ENCODE measurements around the gene TMEM51. TPM values are rescaled to one million over a fixed set of nuclear protein-coding genes. Genes with fewer than 3 reads are reported as not detected.

The TMEM51 gene
- total and polyA plus RNA-seq, 2 of the 13 experiments (the other 11 are each of a cell fraction or from before 2014, with no cell fraction given): 12.2 to 22.3 TPM

GRCh38 chr1:15256584-15256983 lies 103.0 kb downstream of the TMEM51 start:
- ATAC-seq: no peak
- intact Hi-C loops (cut with micrococcal nuclease; ENCODE audit: unreplicated experiment) (no loop called here), in situ Hi-C loops (cut with HindIII; ENCODE audit: extremely low pct_ligation_motif_present, low pct_unique_long_range_greater_than_20kb) (no loop called here)
- POLR2A ChIA-PET: no interaction called here
- 10% methylated on average over 3 of the region's 3 CpGs for WGBS (ENCODE audit: low lambda C conversion rate)
- H3K36me3 ChIP-seq (replicated peaks in 1 of 2; ENCODE audit: control insufficient read depth in 1 of 2, insufficient read depth in 2 of 2, low read length in 2 of 2): no peaks in the 10 kb centered on the region
- no peak overlapping the region for H3K4me3 ChIP-seq (replicated peaks in 1 of 3; ENCODE audit: insufficient read depth in 1 of 3, low read depth in 2 of 3, low read length in 3 of 3)
- H2AFZ ChIP-seq (ENCODE audit: low read length): no peak overlapping the region
- TF ChIP-seq MTA1 (CRISPR knock-in tag; IDR thresholded peaks at IDR 0.05; ENCODE audit: borderline replicate concordance): no peak
- TF ChIP-seq HMG20B (CRISPR knock-in tag; conservative IDR thresholded peaks at IDR 0.05): no peak
- TF ChIP-seq SMARCC2 (IDR thresholded peaks at IDR 0.05): no peak
- TF ChIP-seq, protein P1, sequence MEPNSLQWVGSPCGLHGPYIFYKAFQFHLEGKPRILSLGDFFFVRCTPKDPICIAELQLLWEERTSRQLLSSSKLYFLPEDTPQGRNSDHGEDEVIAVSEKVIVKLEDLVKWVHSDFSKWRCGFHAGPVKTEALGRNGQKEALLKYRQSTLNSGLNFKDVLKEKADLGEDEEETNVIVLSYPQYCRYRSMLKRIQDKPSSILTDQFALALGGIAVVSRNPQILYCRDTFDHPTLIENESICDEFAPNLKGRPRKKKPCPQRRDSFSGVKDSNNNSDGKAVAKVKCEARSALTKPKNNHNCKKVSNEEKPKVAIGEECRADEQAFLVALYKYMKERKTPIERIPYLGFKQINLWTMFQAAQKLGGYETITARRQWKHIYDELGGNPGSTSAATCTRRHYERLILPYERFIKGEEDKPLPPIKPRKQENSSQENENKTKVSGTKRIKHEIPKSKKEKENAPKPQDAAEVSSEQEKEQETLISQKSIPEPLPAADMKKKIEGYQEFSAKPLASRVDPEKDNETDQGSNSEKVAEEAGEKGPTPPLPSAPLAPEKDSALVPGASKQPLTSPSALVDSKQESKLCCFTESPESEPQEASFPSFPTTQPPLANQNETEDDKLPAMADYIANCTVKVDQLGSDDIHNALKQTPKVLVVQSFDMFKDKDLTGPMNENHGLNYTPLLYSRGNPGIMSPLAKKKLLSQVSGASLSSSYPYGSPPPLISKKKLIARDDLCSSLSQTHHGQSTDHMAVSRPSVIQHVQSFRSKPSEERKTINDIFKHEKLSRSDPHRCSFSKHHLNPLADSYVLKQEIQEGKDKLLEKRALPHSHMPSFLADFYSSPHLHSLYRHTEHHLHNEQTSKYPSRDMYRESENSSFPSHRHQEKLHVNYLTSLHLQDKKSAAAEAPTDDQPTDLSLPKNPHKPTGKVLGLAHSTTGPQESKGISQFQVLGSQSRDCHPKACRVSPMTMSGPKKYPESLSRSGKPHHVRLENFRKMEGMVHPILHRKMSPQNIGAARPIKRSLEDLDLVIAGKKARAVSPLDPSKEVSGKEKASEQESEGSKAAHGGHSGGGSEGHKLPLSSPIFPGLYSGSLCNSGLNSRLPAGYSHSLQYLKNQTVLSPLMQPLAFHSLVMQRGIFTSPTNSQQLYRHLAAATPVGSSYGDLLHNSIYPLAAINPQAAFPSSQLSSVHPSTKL (CRISPR knock-in tag; IDR thresholded peaks at IDR 0.05): no peak
- H3K4me2 ChIP-seq (ENCODE audit: low read depth, low read length): no peak overlapping the region
- H3K4me1 ChIP-seq (ENCODE audit: insufficient read depth, low read length): peaks cover 25% of the 10 kb centered on the region
- H3K9me3 ChIP-seq (ENCODE audit: low read length): no peaks in the 10 kb centered on the region
- H3K9ac ChIP-seq (ENCODE audit: insufficient read depth, low read depth, low read length): no peak overlapping the region
- peaks cover 0 to 28% of the 10 kb centered on the region in 2 experiments; a peak in 3 of 5 replicates for H3K27me3 ChIP-seq (ENCODE audit: control insufficient read depth in 1 of 2, insufficient read depth in 2 of 2, low read length in 2 of 2)
- FAIRE-seq: no peak
- no peaks in the 10 kb centered on the region for H4K20me1 ChIP-seq (ENCODE audit: insufficient read depth, low read length)
- CTCF ChIA-PET (ENCODE audit: low intra/inter-chr PET ratio, low total read pairs): no interaction called here
- no TSS peak for BruUV-seq (replicated peaks)
- DNase-seq (ENCODE audit: low spot score): no peak
- no peaks in the 10 kb centered on the region for H3K79me2 ChIP-seq (ENCODE audit: insufficient read depth, low read length)
- no peak overlapping the region for H3K27ac ChIP-seq (ENCODE audit: extremely low read length, insufficient read depth, low read length)

- in situ Hi-C loops (cut with HindIII; ENCODE audit: extremely low pct_ligation_motif_present, low pct_unique_long_range_greater_than_20kb): no loop called here
- ATAC-seq (no peak), DNase-seq (ENCODE audit: low spot score) (no peak), FAIRE-seq (no peak)
- intact Hi-C loops (cut with micrococcal nuclease; ENCODE audit: unreplicated experiment): no loop called here
- Histone ChIP-seq H3K4me1 (ENCODE audit: insufficient read depth, low read length) (peaks cover 30% of the 10 kb centered on the region), H3K27me3 (ENCODE audit: control insufficient read depth in 1 of 2, insufficient read depth in 2 of 2, low read length in 2 of 2) (peaks cover 0 to 20% of the 10 kb centered on the region in 2 experiments; a peak in 3 of 5 replicates), H3K9ac (ENCODE audit: insufficient read depth, low read depth, low read length) (no peak overlapping the region), H3K36me3 (replicated peaks in 1 of 2; ENCODE audit: control insufficient read depth in 1 of 2, insufficient read depth in 2 of 2, low read length in 2 of 2) (no peaks in the 10 kb centered on the region), H3K4me2 (ENCODE audit: low read depth, low read length) (no peak overlapping the region), H2AFZ (ENCODE audit: low read length) (no peak overlapping the region), H3K27ac (ENCODE audit: extremely low read length, insufficient read depth, low read length) (no peak overlapping the region), H4K20me1 (ENCODE audit: insufficient read depth, low read length) (no peaks in the 10 kb centered on the region), H3K4me3 (replicated peaks in 1 of 3; ENCODE audit: insufficient read depth in 1 of 3, low read depth in 2 of 3, low read length in 3 of 3) (no peak overlapping the region), H3K79me2 (ENCODE audit: insufficient read depth, low read length) (no peaks in the 10 kb centered on the region), H3K9me3 (ENCODE audit: low read length) (no peaks in the 10 kb centered on the region)
- no TSS peak for BruUV-seq (replicated peaks)
- POLR2A ChIA-PET: no interaction called here
- CTCF ChIA-PET (ENCODE audit: low intra/inter-chr PET ratio, low total read pairs): no interaction called here
- 57% methylated on average over 14 of the region's 14 CpGs for WGBS (ENCODE audit: low lambda C conversion rate)
- TF ChIP-seq ZNF589 (CRISPR knock-in tag; conservative IDR thresholded peaks at IDR 0.05) (no peak), ZBTB26 (CRISPR knock-in tag; IDR thresholded peaks at IDR 0.05; ENCODE audit: borderline replicate concordance) (no peak), MEIS1 (CRISPR knock-in tag; IDR thresholded peaks at IDR 0.05; ENCODE audit: borderline replicate concordance) (no peak)
- TF ChIP-seq, protein P2, sequence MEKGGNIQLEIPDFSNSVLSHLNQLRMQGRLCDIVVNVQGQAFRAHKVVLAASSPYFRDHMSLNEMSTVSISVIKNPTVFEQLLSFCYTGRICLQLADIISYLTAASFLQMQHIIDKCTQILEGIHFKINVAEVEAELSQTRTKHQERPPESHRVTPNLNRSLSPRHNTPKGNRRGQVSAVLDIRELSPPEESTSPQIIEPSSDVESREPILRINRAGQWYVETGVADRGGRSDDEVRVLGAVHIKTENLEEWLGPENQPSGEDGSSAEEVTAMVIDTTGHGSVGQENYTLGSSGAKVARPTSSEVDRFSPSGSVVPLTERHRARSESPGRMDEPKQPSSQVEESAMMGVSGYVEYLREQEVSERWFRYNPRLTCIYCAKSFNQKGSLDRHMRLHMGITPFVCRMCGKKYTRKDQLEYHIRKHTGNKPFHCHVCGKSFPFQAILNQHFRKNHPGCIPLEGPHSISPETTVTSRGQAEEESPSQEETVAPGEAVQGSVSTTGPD (CRISPR knock-in tag; IDR thresholded peaks at IDR 0.05): no peak
- TF ChIP-seq, protein P3, sequence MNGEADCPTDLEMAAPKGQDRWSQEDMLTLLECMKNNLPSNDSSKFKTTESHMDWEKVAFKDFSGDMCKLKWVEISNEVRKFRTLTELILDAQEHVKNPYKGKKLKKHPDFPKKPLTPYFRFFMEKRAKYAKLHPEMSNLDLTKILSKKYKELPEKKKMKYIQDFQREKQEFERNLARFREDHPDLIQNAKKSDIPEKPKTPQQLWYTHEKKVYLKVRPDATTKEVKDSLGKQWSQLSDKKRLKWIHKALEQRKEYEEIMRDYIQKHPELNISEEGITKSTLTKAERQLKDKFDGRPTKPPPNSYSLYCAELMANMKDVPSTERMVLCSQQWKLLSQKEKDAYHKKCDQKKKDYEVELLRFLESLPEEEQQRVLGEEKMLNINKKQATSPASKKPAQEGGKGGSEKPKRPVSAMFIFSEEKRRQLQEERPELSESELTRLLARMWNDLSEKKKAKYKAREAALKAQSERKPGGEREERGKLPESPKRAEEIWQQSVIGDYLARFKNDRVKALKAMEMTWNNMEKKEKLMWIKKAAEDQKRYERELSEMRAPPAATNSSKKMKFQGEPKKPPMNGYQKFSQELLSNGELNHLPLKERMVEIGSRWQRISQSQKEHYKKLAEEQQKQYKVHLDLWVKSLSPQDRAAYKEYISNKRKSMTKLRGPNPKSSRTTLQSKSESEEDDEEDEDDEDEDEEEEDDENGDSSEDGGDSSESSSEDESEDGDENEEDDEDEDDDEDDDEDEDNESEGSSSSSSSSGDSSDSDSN (CRISPR knock-in tag; IDR thresholded peaks at IDR 0.05): no peak
Observed at GRCh38 chr1:15257309-15257708, 103.8 kb downstream of the TMEM51 start.
